ENCODE measurements around the gene CDC42. TPM values are rescaled to one million over a fixed set of nuclear protein-coding genes. Genes with fewer than 3 reads are reported as not detected.
A peak's percentile ranks its signal among the peaks of the same experiment; 100 is the strongest.

CDC42 gene
- total and polyA plus RNA-seq, 9 of the 15 experiments (the other 6 are each of a cell fraction or from before 2014, with no cell fraction given) = 186 to 398 (median 325) TPM

- TF ChIP-seq SP1 (CRISPR knock-in tag; IDR thresholded peaks at IDR 0.05) = peak; percentile 48; the same call in 1 of the 2 replicates
- TF ChIP-seq SFPQ (IDR thresholded peaks at IDR 0.05; ENCODE audit: low read depth, low read length) = no peak
- peak; percentile 59; the same call in 1 of the 2 replicates for TF ChIP-seq TAL1 (IDR thresholded peaks at IDR 0.05)
- TF ChIP-seq CEBPB (tag; IDR thresholded peaks at IDR 0.05) = no peak
- peak; percentile 47; the same call in 1 of the 2 replicates for TF ChIP-seq MAX (CRISPR knock-in tag; IDR thresholded peaks at IDR 0.05)
- no peak for TF ChIP-seq PTBP1 (IDR thresholded peaks at IDR 0.05; ENCODE audit: low read depth, low read length)
- peak; percentile 86 for TF ChIP-seq PML (IDR thresholded peaks at IDR 0.05; ENCODE audit: low read length)
- TF ChIP-seq CCNT2 (IDR thresholded peaks at IDR 0.05; ENCODE audit: borderline replicate concordance, extremely low read depth, insufficient read length, low read depth, low read length) = peak; percentile 74
- TF ChIP-seq HMG20A (CRISPR knock-in tag; conservative IDR thresholded peaks at IDR 0.05) = no peak
- no peak for TF ChIP-seq ZNF780A (CRISPR knock-in tag; IDR thresholded peaks at IDR 0.05)
- TF ChIP-seq RFX5 (IDR thresholded peaks at IDR 0.05; ENCODE audit: low read depth, low read length) = no peak
- peak; percentile 94 for TF ChIP-seq ATF6 (CRISPR knock-in tag; IDR thresholded peaks at IDR 0.05)
- no peak for TF ChIP-seq BCL6 (CRISPR knock-in tag; IDR thresholded peaks at IDR 0.05)
- no peak for TF ChIP-seq ZBTB49 (CRISPR knock-in tag; IDR thresholded peaks at IDR 0.05; ENCODE audit: borderline replicate concordance)
- TF ChIP-seq THAP7 (CRISPR knock-in tag; IDR thresholded peaks at IDR 0.05) = peak; percentile 79; the same call in 1 of the 2 replicates
- TF ChIP-seq ELK1 (CRISPR knock-in tag; IDR thresholded peaks at IDR 0.05) = no peak
- no peak for TF ChIP-seq ZNF224 (CRISPR knock-in tag; IDR thresholded peaks at IDR 0.05)
- peak; percentile 68; the same call in 1 of the 2 replicates for TF ChIP-seq ZNF263 (CRISPR knock-in tag; IDR thresholded peaks at IDR 0.05; ENCODE audit: borderline replicate concordance)
- 0 out of 2 replicates have a peak, but pooled peaks have one; percentile 48 for TF ChIP-seq TEAD2 (tag; IDR thresholded peaks at IDR 0.05)
Measured at GRCh38 chr1:22025368-22026155, 26.9 kb upstream of the CDC42 start (continued).
